OCI-LY3 (cell line): ENCODE results near the gene SAMD8.
"Not testable (repeated sequence)": the region's sequence is repeated elsewhere in the genome, so short reads cannot be mapped to it uniquely, and the experiment has no call there.

Experiments
- H2AFZ ChIP-seq: fragments of 200-600, 300-600 bp; shearing (Covaris generic); 2 replicates; pipeline ENCODE4 v1.6.0; 2014; ENCODE audit warnings: antibody characterized with exemption, low read depth, low read length
- H3K27ac ChIP-seq: fragments of 200-600, 300-600 bp; sonication (generic); 2 replicates; pipeline ENCODE4 v1.5.1; 2014; ENCODE audit warnings: mild to moderate bottlenecking, low read length, moderate library complexity, mixed read lengths
- H3K27me3 ChIP-seq: fragments of 200-600, 300-600 bp; sonication (generic); 2 replicates; pipeline ENCODE4 v1.6.1; 2014; ENCODE audit warnings: low read depth, low read length, mixed read lengths
- H3K36me3 ChIP-seq: fragments of 200-600, 300-600 bp; sonication (generic); replicated peaks from 2 replicates; pipeline ENCODE3; 2014; ENCODE audit warnings: low read depth, low read length, mixed read lengths
- H3K4me1 ChIP-seq: fragments of 300-600, 200-600 bp; sonication (generic); 2 replicates; pipeline ENCODE4 v1.6.1; 2014; ENCODE audit warnings: low read length, mixed read lengths
- H3K4me2 ChIP-seq: fragments of 200-600, 300-600 bp; sonication (generic); 2 replicates; pipeline ENCODE4 v1.6.1; 2014; ENCODE audit warnings: low read length, mixed read lengths
- H3K4me3 ChIP-seq: fragments of 300-600, 200-600 bp; sonication (generic); 2 replicates; pipeline ENCODE4 v1.5.1; 2014; ENCODE audit warnings: antibody characterized with exemption, mild to moderate bottlenecking, low read length, moderate library complexity
- H3K79me2 ChIP-seq: fragments of 300-600, 200-600 bp; shearing (Covaris generic); 2 replicates; pipeline ENCODE4 v1.6.1; 2014; ENCODE audit warnings: mild to moderate bottlenecking, low read length, mixed read lengths
- H3K9ac ChIP-seq: fragments of 300-600, 200-600 bp; shearing (Covaris generic); 2 replicates; pipeline ENCODE4 v1.6.0; 2014; ENCODE audit warnings: mild to moderate bottlenecking, low read length, moderate library complexity
- H3K9me3 ChIP-seq: fragments of 200-600, 300-600 bp; shearing (Covaris generic); 2 replicates; pipeline ENCODE4 v1.6.1; 2014; ENCODE audit warnings: low read length, mixed read lengths; ENCODE audit not compliant: insufficient read depth
- H4K20me1 ChIP-seq: fragments of 200-600, 300-600 bp; sonication (generic); 2 replicates; pipeline ENCODE4 v1.6.1; 2016; ENCODE audit warnings: low read length, mixed read lengths; ENCODE audit not compliant: insufficient read depth
- CTCF ChIP-seq: fragments of 200-600, 300-600 bp; sonication (generic); IDR thresholded peaks from 2 replicates; pipeline ENCODE4 v1.5.1; 2014; ENCODE audit warnings: antibody characterized with exemption, low read length, low read depth
- EZH2phosphoT487 ChIP-seq: fragments of 200-600 bp; shearing (Covaris generic); IDR thresholded peaks from 2 replicates; pipeline ENCODE4 v1.6.1; 2018; ENCODE audit warnings: antibody characterized with exemption, mixed run types, low read depth

SAMD8 gene

DNA sequence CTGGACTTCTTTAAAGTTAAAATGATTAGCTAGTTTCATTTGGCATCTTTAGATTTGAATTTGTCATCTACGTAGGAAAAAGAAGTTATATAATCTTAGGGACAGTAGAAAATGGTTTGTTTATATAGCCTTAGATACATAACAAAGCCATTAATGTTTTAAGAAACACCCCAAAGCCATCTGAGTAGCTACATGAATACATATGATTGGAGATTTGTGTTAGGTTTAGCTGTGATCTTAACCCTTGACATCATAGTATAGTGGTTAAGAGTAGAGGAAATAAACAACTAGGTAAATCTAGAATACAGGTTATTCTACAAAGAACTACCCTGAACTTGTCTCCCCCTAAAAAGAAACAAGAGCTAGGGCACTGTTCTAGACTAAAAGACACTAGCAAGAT lies 18.1 kb downstream of the SAMD8 start:
- H3K27me3 ChIP-seq = no peaks in the 10 kb centered on the region
- no peak for TF ChIP-seq EZH2phosphoT487
- TF ChIP-seq CTCF = no peak
- H3K4me3 ChIP-seq = no peak overlapping the region
- peaks cover 14% of the 10 kb centered on the region; the same call in 1 of the 2 replicates for H3K79me2 ChIP-seq
- no peak overlapping the region for H3K4me2 ChIP-seq
- H3K27ac ChIP-seq = no peak overlapping the region
- H2AFZ ChIP-seq = no peak overlapping the region
- H3K9ac ChIP-seq = no peak overlapping the region
- no peaks in the 10 kb centered on the region for H4K20me1 ChIP-seq
- H3K9me3 ChIP-seq = no peaks in the 10 kb centered on the region
- H3K36me3 ChIP-seq = no peaks in the 10 kb centered on the region
- H3K4me1 ChIP-seq = no peaks in the 10 kb centered on the region

DNA sequence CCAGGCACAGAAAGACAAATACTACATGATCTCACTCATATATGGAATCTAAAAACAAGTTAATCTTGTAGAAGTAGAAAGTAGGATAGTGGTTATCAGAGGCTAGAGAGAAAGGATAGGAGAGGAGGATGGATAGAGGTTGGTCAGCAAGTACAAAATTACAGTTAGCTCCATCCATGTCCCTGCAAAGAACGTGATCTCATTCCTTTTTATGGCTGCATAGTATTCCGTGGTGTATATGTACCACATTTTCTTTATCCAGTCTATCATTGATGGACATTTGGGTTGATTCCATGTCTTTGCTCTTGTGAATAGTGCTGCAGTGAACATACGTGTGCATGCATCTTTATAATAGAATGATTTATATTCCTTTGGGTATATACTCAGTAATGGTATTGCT lies 22.2 kb downstream of the SAMD8 start:
- H3K27me3 ChIP-seq, H3K27ac ChIP-seq, H3K4me1 ChIP-seq, H3K9ac ChIP-seq, H3K36me3 ChIP-seq, H3K9me3 ChIP-seq, H2AFZ ChIP-seq, H3K4me3 ChIP-seq, H3K4me2 ChIP-seq: not testable (repeated sequence)
- H3K79me2 ChIP-seq = peaks cover 22% of the 10 kb centered on the region
- peaks cover 16% of the 10 kb centered on the region for H4K20me1 ChIP-seq

DNA sequence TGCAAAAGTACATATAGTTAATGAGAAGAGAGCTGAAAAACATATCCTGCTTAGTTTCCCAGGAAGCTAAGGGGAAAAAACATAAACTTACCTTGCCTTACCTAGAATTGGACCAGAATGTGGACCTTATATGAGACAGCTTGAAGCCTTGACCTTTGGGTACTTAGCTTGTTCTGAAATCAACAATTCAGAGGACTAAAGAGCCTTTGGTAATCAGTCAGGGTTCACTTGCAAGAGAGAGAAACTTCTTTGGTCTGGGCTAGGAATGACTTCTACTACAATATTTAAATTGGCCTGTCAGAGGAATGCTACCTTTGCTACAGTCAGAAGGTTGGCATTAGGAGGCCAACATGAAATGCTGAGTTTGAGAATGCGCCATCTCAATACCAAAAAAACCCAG lies 24.9 kb downstream of the SAMD8 start:
- Histone ChIP-seq H3K9me3 (no peaks in the 10 kb centered on the region), H3K36me3 (no peaks in the 10 kb centered on the region), H3K79me2 (peaks cover 28% of the 10 kb centered on the region), H3K4me3 (no peak overlapping the region), H2AFZ (no peak overlapping the region), H4K20me1 (peaks cover 21% of the 10 kb centered on the region), H3K4me2 (no peak overlapping the region), H3K4me1 (no peaks in the 10 kb centered on the region), H3K9ac (no peak overlapping the region), H3K27ac (no peak overlapping the region), H3K27me3 (no peaks in the 10 kb centered on the region)
- TF ChIP-seq EZH2phosphoT487 (no peak), CTCF (no peak)

GRCh38 chr10:75137533-75138438 lies 26.3 kb downstream of the SAMD8 start:
- Histone ChIP-seq H2AFZ (no peak overlapping the region), H3K4me2 (no peak overlapping the region), H3K27ac (no peak overlapping the region), H3K4me1 (no peaks in the 10 kb centered on the region), H4K20me1 (peaks cover 21% of the 10 kb centered on the region), H3K9me3 (no peaks in the 10 kb centered on the region), H3K9ac (no peak overlapping the region), H3K27me3 (no peaks in the 10 kb centered on the region), H3K4me3 (no peak overlapping the region), H3K36me3 (no peaks in the 10 kb centered on the region), H3K79me2 (peaks cover 23% of the 10 kb centered on the region)
- TF ChIP-seq EZH2phosphoT487 = no peak
- no peak for TF ChIP-seq CTCF
